Activated CD4-positive, alpha-beta memory T cell treated with anti-CD3 and anti-CD28 coated beads, Interleukin-2, amount 10 ng/mL, durations not matched to agents 7 days and 5 days (primary cell): Measurements from ENCODE around the gene UBXN1. TPM values are rescaled to one million over a fixed set of nuclear protein-coding genes. Genes with fewer than 3 reads are reported as not detected.

ENCODE experiments used
- CTCF ChIA-PET: fragments of 350-600 bp; sonication (Branson Sonifier 250); formaldehyde crosslinking; loops from one replicate; lab custom pipeline; 2021; ENCODE audit warnings: antibody characterized with exemption, inconsistent platforms; lab: Charles Lee
- POLR2A ChIA-PET: fragments of 350-600 bp; sonication (Branson Sonifier 250); formaldehyde crosslinking; loops from one replicate; lab custom pipeline; 2021; ENCODE audit warnings: antibody characterized with exemption; lab: Charles Lee
- DNase-seq: peaks from one replicate; pipeline ENCODE4 v3.0.0-alpha.2; 2020
- H3K27ac Mint-ChIP-seq: one replicate; pipeline ENCODE4 v1.8.0; 2021; ENCODE audit warnings: mild to moderate bottlenecking, mixed read lengths
- H3K27me3 Mint-ChIP-seq: one replicate; pipeline ENCODE4 v1.8.0; 2021; ENCODE audit warnings: mixed read lengths
- H3K36me3 Mint-ChIP-seq: one replicate; pipeline ENCODE4 v1.8.0; 2021; ENCODE audit warnings: low read depth, mixed read lengths
- H3K4me1 Mint-ChIP-seq: one replicate; pipeline ENCODE4 v1.8.0; 2021; ENCODE audit warnings: mixed read lengths
- H3K4me3 Mint-ChIP-seq: one replicate; pipeline ENCODE4 v1.8.0; 2021; ENCODE audit warnings: mild to moderate bottlenecking, mixed read lengths
- H3K9me3 Mint-ChIP-seq: one replicate; pipeline ENCODE4 v1.8.0; 2021; ENCODE audit warnings: mixed read lengths
- total RNA-seq, 2 experiments: library from RNA; stranded (reverse); gene quantifications; one replicate each; pipeline ENCODE4 v1.2.3, GENCODE V29; 2021

UBXN1 gene
- total RNA-seq, 2 experiments from 2014 or later: 135 to 139 TPM

GRCh38 chr11:62632492-62632891 is 46.4 kb downstream of the UBXN1 start:
- CTCF ChIA-PET: no interaction called here
- no peaks in the 10 kb centered on the region for H3K9me3 Mint-ChIP-seq

GRCh38 chr11:62627713-62628112 is 51.2 kb downstream of the UBXN1 start:
- peaks cover 69% of the 10 kb centered on the region for H3K36me3 Mint-ChIP-seq
- ChIA-PET CTCF (interaction anchor here (0.5 to 3.0 kb wide), 4 partner anchors 14 to 252 kb away, joined by 3 to 12 read pairs (median 4); partner anchors contain the start of gene EEF1G), POLR2A (interaction anchor here (1.6 kb wide), 1 partner anchor 18 kb away, joined by 8 read pairs; the partner anchor contains the start of gene GANAB)
- H3K4me1 Mint-ChIP-seq: no peaks in the 10 kb centered on the region
- no peak for DNase-seq
- H3K9me3 Mint-ChIP-seq: no peaks in the 10 kb centered on the region
- H3K4me3 Mint-ChIP-seq: no peak overlapping the region
- H3K27me3 Mint-ChIP-seq: no peaks in the 10 kb centered on the region
- no peak overlapping the region for H3K27ac Mint-ChIP-seq

More at GRCh38 chr11:62632492-62632891, 46.4 kb downstream of the UBXN1 start:
- H3K27ac Mint-ChIP-seq: no peak overlapping the region
- no peaks in the 10 kb centered on the region for H3K27me3 Mint-ChIP-seq
- POLR2A ChIA-PET: interaction anchor here (1.2 to 4.2 kb wide), 5 partner anchors 9 to 41 kb away, joined by 3 to 15 read pairs (median 4); partner anchors contain the start of genes B3GAT3, C11orf98, CSKMT and INTS5
- no peak overlapping the region for H3K4me3 Mint-ChIP-seq
- H3K4me1 Mint-ChIP-seq: peaks cover 21% of the 10 kb centered on the region
- H3K36me3 Mint-ChIP-seq: peaks cover 78% of the 10 kb centered on the region
- DNase-seq: no peak

Other genes with a start within 250 kb of the UBXN1 start
- 100 to 1,000 TPM; 323 to 360 TPM for gene AHNAK, start 132.3 kb downstream of the UBXN1 start, total RNA-seq
- gene EEF1G, start 105.2 kb downstream of the UBXN1 start, total RNA-seq: 100 to 1,000 TPM; 991 to 999 TPM
- gene TUT1, start 87.5 kb downstream of the UBXN1 start, total RNA-seq: 10 to 100 TPM; 23.7 to 25.2 TPM
- gene MTA2, start 77.2 kb downstream of the UBXN1 start, total RNA-seq: 100 to 1,000 TPM; 226 TPM
- gene EML3, start 66.3 kb downstream of the UBXN1 start, total RNA-seq: 100 to 1,000 TPM; 121 to 122 TPM
- 1 to 10 TPM; 1.6 to 2.2 TPM for gene ROM1, start 65.8 kb downstream of the UBXN1 start, total RNA-seq
- 10 to 100 TPM; 58.9 to 67.1 TPM for gene B3GAT3, start 57.1 kb downstream of the UBXN1 start, total RNA-seq
- gene GANAB, start 32.5 kb downstream of the UBXN1 start, total RNA-seq: 100 to 1,000 TPM; 278 to 284 TPM
- gene INTS5, start 25.8 kb downstream of the UBXN1 start, total RNA-seq: 10 to 100 TPM; 30.6 to 32.1 TPM
- gene C11orf98, start 13.9 kb downstream of the UBXN1 start, total RNA-seq: 10 to 100 TPM; 88.4 to 93.5 TPM
- 10 to 100 TPM; 16.6 to 18.3 TPM for gene CSKMT, start 13.8 kb downstream of the UBXN1 start, total RNA-seq
- 1 to 10 TPM; 7.9 to 8.2 TPM for gene UQCC3, start 7.4 kb downstream of the UBXN1 start, total RNA-seq
- 10 to 100 TPM; 17.2 to 18.3 TPM for gene LBHD1, start 6.8 kb downstream of the UBXN1 start, total RNA-seq
- gene LRRN4CL, start 10.5 kb upstream of the UBXN1 start, total RNA-seq: under 1 TPM; 0.18 to 0.20 TPM
- gene BSCL2, start 28.4 kb upstream of the UBXN1 start, total RNA-seq: 10 to 100 TPM; 24.2 to 28.9 TPM
- gene GNG3, start 28.6 kb upstream of the UBXN1 start, total RNA-seq: not detected
- gene HNRNPUL2, start 48.4 kb upstream of the UBXN1 start, total RNA-seq: 10 to 100 TPM; 65.1 to 65.3 TPM
- gene TTC9C, start 49.4 kb upstream of the UBXN1 start, total RNA-seq: 10 to 100 TPM; 48.3 to 48.4 TPM
- gene ZBTB3, start 75.1 kb upstream of the UBXN1 start, total RNA-seq: 10 to 100 TPM; 13.3 to 13.4 TPM
- 10 to 100 TPM; 89.2 to 94.1 TPM for gene POLR2G, start 82.5 kb upstream of the UBXN1 start, total RNA-seq
- gene TAF6L, start 92.3 kb upstream of the UBXN1 start, total RNA-seq: 10 to 100 TPM; 15.2 to 16.0 TPM
- 10 to 100 TPM; 46.9 to 48.2 TPM for gene TMEM179B, start 108.3 kb upstream of the UBXN1 start, total RNA-seq
- gene TMEM223, start 112.9 kb upstream of the UBXN1 start, total RNA-seq: 10 to 100 TPM; 18.0 to 21.0 TPM
- gene NXF1, start 126.4 kb upstream of the UBXN1 start, total RNA-seq: 10 to 100 TPM; 80.3 to 82.4 TPM
- gene STX5, start 153.0 kb upstream of the UBXN1 start, total RNA-seq: 10 to 100 TPM; 40.6 to 41.6 TPM
- gene TEX54, start 153.8 kb upstream of the UBXN1 start, total RNA-seq: not detected
- gene WDR74, start 160.5 kb upstream of the UBXN1 start, total RNA-seq: 10 to 100 TPM; 46.1 to 48.4 TPM
- 100 to 1,000 TPM; 262 to 279 TPM for gene SLC3A2, start 201.8 kb upstream of the UBXN1 start, total RNA-seq
- gene CHRM1, start 242.3 kb upstream of the UBXN1 start, total RNA-seq: not detected